GM19240 (cell line): ENCODE measurements around the gene MYO1H.
"Not testable (repeated sequence)": the region's sequence is repeated elsewhere in the genome, so short reads cannot be mapped to it uniquely, and the experiment has no call there.

Source experiments
- DNase-seq: peaks from one replicate; pipeline ENCODE4 v3.0.0; 2011; ENCODE audit warnings: low spot score; ENCODE audit not compliant: insufficient read length

The MYO1H gene

GRCh38 chr12:109345428-109345827, 2.3 kb upstream of the MYO1H start:
- no peak for DNase-seq

GRCh38 chr12:109346920-109347319, 780 bp upstream of the MYO1H start:
- DNase-seq, result no peak

GRCh38 chr12:109352184-109352583, 4.5 kb downstream of the MYO1H start:
- DNase-seq, result no peak

GRCh38 chr12:109356577-109356976, 8.9 kb downstream of the MYO1H start:
- no peak for DNase-seq

GRCh38 chr12:109357032-109357431, 9.3 kb downstream of the MYO1H start:
- DNase-seq, result no peak

- peak; percentile 2 for DNase-seq
Observed at GRCh38 chr12:109358154-109358869, 10.6 kb downstream of the MYO1H start.

GRCh38 chr12:109359131-109359690, 11.5 kb downstream of the MYO1H start:
- no peak for DNase-seq

GRCh38 chr12:109369831-109370230, 22.1 kb downstream of the MYO1H start:
- DNase-seq, result no peak

GRCh38 chr12:109377139-109377685, 29.5 kb downstream of the MYO1H start:
- DNase-seq, result no peak

- no peak for DNase-seq
Observed at GRCh38 chr12:109378569-109378968, 30.9 kb downstream of the MYO1H start.

- no peak for DNase-seq
Observed at GRCh38 chr12:109382031-109382430, 34.3 kb downstream of the MYO1H start.

- DNase-seq, result no peak
Observed at GRCh38 chr12:109383240-109383639, 35.5 kb downstream of the MYO1H start.

- DNase-seq, result no peak
Observed at GRCh38 chr12:109385339-109386058, 37.8 kb downstream of the MYO1H start.

- DNase-seq, result no peak
Observed at GRCh38 chr12:109386059-109386433, 38.3 kb downstream of the MYO1H start.

- DNase-seq, result no peak
Observed at GRCh38 chr12:109387425-109388166, 39.9 kb downstream of the MYO1H start.

GRCh38 chr12:109388167-109388563, 40.5 kb downstream of the MYO1H start:
- no peak for DNase-seq

- DNase-seq, result no peak
Observed at GRCh38 chr12:109389146-109389545, 41.4 kb downstream of the MYO1H start.

GRCh38 chr12:109393437-109394345, 46.0 kb downstream of the MYO1H start:
- peak; percentile 51 for DNase-seq

- DNase-seq, result no peak
Observed at GRCh38 chr12:109394891-109395290, 47.2 kb downstream of the MYO1H start.

GRCh38 chr12:109404841-109405240, 57.1 kb downstream of the MYO1H start:
- not testable (repeated sequence) for DNase-seq

GRCh38 chr12:109406147-109406546, 58.4 kb downstream of the MYO1H start:
- DNase-seq, result not testable (repeated sequence)
